Pancreas (tissue), 10 donors: ENCODE measurements around the gene EYA3. TPM values are rescaled to one million over a fixed set of nuclear protein-coding genes. Genes with fewer than 3 reads are reported as not detected.

ENCODE experiments used
- ATAC-seq, 4 donors: fragments of 200-7000 bp; cut with Tn5 transposase; one replicate each; pipeline versions ENCODE4 v1.8.0 to v1.9.1; 2020; ENCODE audit warnings: mild to moderate bottlenecking in 4 of 4, moderate library complexity in 4 of 4
- DNase-seq, 6 donors: peaks; one replicate each; pipeline ENCODE4 v3.0.0-alpha.2; 2020
- FAIRE-seq: peaks from 2 replicates; lab custom pipeline; 2012; peaks lifted over from hg19 to GRCh38; lab: Jason Lieb, UNC
- H3K27ac ChIP-seq, 4 donors: fragments of 200-600 bp; sonication (generic); 1 replicate in 3 of 4; 2 replicates in 1 of 4; pipeline versions ENCODE4 v1.5.0 to v1.8.0; 2020
- H3K27me3 ChIP-seq, 4 donors: fragments of 200-600 bp; one replicate each; pipeline ENCODE4 v1.8.0; 2021
- H3K36me3 ChIP-seq, 3 donors: fragments of 200-600 bp; sonication (generic) in 1 of 3; one replicate each; pipeline versions ENCODE4 v1.5.0 to v1.8.0; 2020 to 2021
- H3K4me1 ChIP-seq, 3 donors: fragments of 200-600 bp; one replicate each; pipeline ENCODE4 v1.8.0; 2021
- H3K4me3 ChIP-seq, 4 donors: fragments of 200-600 bp; sonication (generic) in 2 of 4; one replicate each; pipeline versions ENCODE4 v1.5.0 to v1.8.0; 2020 to 2021
- H3K9me3 ChIP-seq, 4 donors: fragments of 200-600 bp; one replicate each; pipeline ENCODE4 v1.8.0; 2021
- CTCF ChIP-seq, 4 donors: fragments of 200-600 bp; sonication (generic) in 3 of 4; IDR thresholded peaks; one replicate each; pipeline versions ENCODE4 v1.5.0 to v1.8.0; 2021; ENCODE audit warnings: antibody characterized with exemption in 4 of 4
- WGBS, 2 donors: extraction: QIAGEN DNeasy Blood & Tissue Kit; methylation state at CpG; one replicate each; pipeline ENCODE4 v1.1.7; 2013; 5-methylcytosine and 5-hydroxymethylcytosine counted together
- intact Hi-C, 3 donors: fragments of 100-400 bp; cut with DNase I; formaldehyde crosslinking; loops; one replicate each; pipeline versions ENCODE4 v1.11.1 to v1.14.2; 2022
- polyA plus RNA-seq, 2 donors: library from polyadenylated mRNA; stranded (reverse); fragments of 200-250 nt; gene quantifications; one replicate each; pipeline ENCODE4 v1.2.3, GENCODE V29; 2013
- total RNA-seq, 6 donors: library from RNA; stranded (reverse); fragmentation: NEBNext Ultra II Directional in 4 of 6; extraction: Animal tissue kit (Norgen Biotek cat#: 25700) in 4 of 6; gene quantifications; one replicate each; pipeline versions ENCODE4 v1.2.1 to v1.2.4, GENCODE V29; 2021 to 2023
- donor health status: healthy with polysubstance abuse.
- donor health status: DM: no; HTN: no; CAD: no; lungs with moderate emphysema.
- donor health status: DM: no; HTN: no; CAD: no.
- donor health status: control.
- donor health status: control.
- donor health status: Bipolar disorder and iron deficiency.
- donor health status: DM: yes; HTN: yes; CAD: no.
- donor health status: DM: no; HTN: no; CAD: no.
- donor health status: DM: no; HTN: no; CAD: no.
- donor health status: DM: yes; HTN: yes; CAD: no.

EYA3 gene
- total and polyA plus RNA-seq, 8 donors = 3.4 to 14.6 (median 6.9) TPM

- 76 to 77% methylated on average over 3 of the region's 3 CpGs for WGBS, 2 donors
- intact Hi-C loops = no loop called here
- Histone ChIP-seq H3K36me3 (peaks cover 11 to 45% (median 11%) of the 10 kb centered on the region in 3 donors), H3K4me1 (no peaks in the 10 kb centered on the region), H3K27ac (no peak overlapping the region), H3K4me3 (no peak overlapping the region), H3K9me3 (no peaks in the 10 kb centered on the region), H3K27me3 (no peaks in the 10 kb centered on the region)
- no peak for DNase-seq
- no peak for FAIRE-seq
- no peak for TF ChIP-seq CTCF (IDR thresholded peaks at IDR 0.05)
- ATAC-seq = no peak
These were observed 95.2 kb downstream of the EYA3 start for GRCh38 chr1:27993241-27993640.

GRCh38 chr1:27992276-27992675, 96.1 kb downstream of the EYA3 start:
- no peak overlapping the region for H3K27ac ChIP-seq
- H3K9me3 ChIP-seq = no peaks in the 10 kb centered on the region
- no peaks in the 10 kb centered on the region for H3K27me3 ChIP-seq
- no peak for TF ChIP-seq CTCF (IDR thresholded peaks at IDR 0.05)
- FAIRE-seq (no peak), ATAC-seq (peak in 1 of 4 donors; percentile 35), DNase-seq (no peak)
- no peaks in the 10 kb centered on the region for H3K4me1 ChIP-seq
- no peak overlapping the region for H3K4me3 ChIP-seq
- intact Hi-C loops = no loop called here
- H3K36me3 ChIP-seq = peaks cover 5 to 46% (median 17%) of the 10 kb centered on the region in 3 donors
- 85% methylated on average over 6 of the region's 6 CpGs for WGBS, 2 donors

- WGBS, 2 donors = 87 to 93% methylated on average over 3 of the region's 3 CpGs
These were observed 97.4 kb downstream of the EYA3 start for GRCh38 chr1:27990920-27991537.

GRCh38 chr1:27981145-27981544, 107.3 kb downstream of the EYA3 start:
- Histone ChIP-seq H3K4me3 (no peak overlapping the region), H3K9me3 (no peaks in the 10 kb centered on the region), H3K36me3 (peaks cover 0 to 9% (median 0%) of the 10 kb centered on the region in 3 donors), H3K27ac (no peak overlapping the region), H3K4me1 (no peaks in the 10 kb centered on the region), H3K27me3 (no peaks in the 10 kb centered on the region)
- ATAC-seq (peak in 3 of 4 donors; percentile 38 to 79 (median 60)), FAIRE-seq (no peak), DNase-seq (no peak)
- 91 to 96% methylated on average over 3 of the region's 3 CpGs for WGBS, 2 donors
- intact Hi-C loops = no loop called here
- no peak for TF ChIP-seq CTCF (IDR thresholded peaks at IDR 0.05)

More at GRCh38 chr1:27990920-27991537, 97.4 kb downstream of the EYA3 start:
- no peak for DNase-seq
- intact Hi-C loops = no loop called here
- Histone ChIP-seq H3K27me3 (no peaks in the 10 kb centered on the region), H3K4me3 (no peak overlapping the region), H3K4me1 (no peaks in the 10 kb centered on the region), H3K27ac (no peak overlapping the region), H3K36me3 (peaks cover 0 to 47% (median 17%) of the 10 kb centered on the region in 3 donors), H3K9me3 (no peaks in the 10 kb centered on the region)
- ATAC-seq = no peak
- TF ChIP-seq CTCF (IDR thresholded peaks at IDR 0.05) = no peak
- FAIRE-seq = no peak

DNA sequence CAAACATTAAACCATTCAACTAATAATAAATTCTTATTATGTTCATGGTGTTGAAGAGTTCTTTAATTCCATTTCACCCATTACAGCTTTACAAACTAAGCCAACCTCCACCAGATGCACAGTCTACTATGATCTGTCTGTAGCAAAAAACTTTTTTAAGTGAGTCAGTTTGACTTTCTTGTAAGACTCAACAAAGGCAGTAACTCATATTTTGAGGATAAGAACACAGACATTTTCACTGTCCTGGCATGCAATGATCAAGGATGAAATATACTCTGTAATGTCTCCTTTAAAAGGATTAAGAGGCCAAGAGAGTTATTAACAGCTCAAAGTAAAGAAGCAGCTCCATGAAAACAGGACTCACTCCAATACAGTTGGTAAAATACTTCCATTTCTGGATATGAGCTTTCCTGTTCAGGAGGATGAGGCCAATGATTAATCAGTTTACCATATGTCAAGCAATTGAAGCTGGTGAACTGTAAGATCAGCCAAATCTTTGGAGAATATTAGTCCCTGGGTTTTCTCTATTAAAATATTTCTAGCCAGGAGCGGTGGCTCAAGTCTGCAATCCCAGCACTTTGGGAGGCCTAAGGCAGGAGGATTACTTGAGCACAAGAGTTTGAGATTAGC, 108.1 kb downstream of the EYA3 start:
- intact Hi-C loops = no loop called here

More for the DNA sequence above, 108.1 kb downstream of the EYA3 start:
- Histone ChIP-seq H3K9me3 (no peaks in the 10 kb centered on the region), H3K36me3 (peaks cover 0 to 9% (median 0%) of the 10 kb centered on the region in 3 donors), H3K4me1 (no peaks in the 10 kb centered on the region), H3K27me3 (no peaks in the 10 kb centered on the region), H3K4me3 (no peak overlapping the region), H3K27ac (no peak overlapping the region)
- WGBS, 2 donors = 94 to 96% methylated on average over 1 of the region's 1 CpG
- ATAC-seq (peak in 1 of 4 donors; percentile 33), FAIRE-seq (no peak), DNase-seq (no peak)
- TF ChIP-seq CTCF (IDR thresholded peaks at IDR 0.05) = no peak
